Right ventricle myocardium inferior (tissue), 1 donor: ENCODE data around the gene FAM118A. TPM values are rescaled to one million over a fixed set of nuclear protein-coding genes. Genes with fewer than 3 reads are reported as not detected.
"Not testable (repeated sequence)": the region's sequence is repeated elsewhere in the genome, so short reads cannot be mapped to it uniquely, and the experiment has no call there.

Experiments
- ATAC-seq: fragments of 200-7000 bp; cut with Tn5 transposase; one replicate; pipeline ENCODE4 v1.9.1; 2020; ENCODE audit warnings: mild to moderate bottlenecking, moderate library complexity
- DNase-seq: peaks from one replicate; pipeline ENCODE4 v3.0.0; 2021; ENCODE audit errors: missing footprints
- intact Hi-C: fragments of 100-400 bp; cut with DNase I; formaldehyde crosslinking; loops from one replicate; pipeline ENCODE4 v1.11.0; 2022
- total RNA-seq: library from RNA; stranded (reverse); fragmentation: NEBNext Ultra II Directional; extraction: Animal tissue kit (Norgen Biotek cat#: 25700); gene quantifications from one replicate; pipeline ENCODE4 v1.2.1, GENCODE V29; 2021
- donor health status: DM: no; HTN: yes; CAD: no; lungs with severe emphysema.

FAM118A gene
- total RNA-seq, 1 donor from 2014 or later, result 18.7 TPM

DNA sequence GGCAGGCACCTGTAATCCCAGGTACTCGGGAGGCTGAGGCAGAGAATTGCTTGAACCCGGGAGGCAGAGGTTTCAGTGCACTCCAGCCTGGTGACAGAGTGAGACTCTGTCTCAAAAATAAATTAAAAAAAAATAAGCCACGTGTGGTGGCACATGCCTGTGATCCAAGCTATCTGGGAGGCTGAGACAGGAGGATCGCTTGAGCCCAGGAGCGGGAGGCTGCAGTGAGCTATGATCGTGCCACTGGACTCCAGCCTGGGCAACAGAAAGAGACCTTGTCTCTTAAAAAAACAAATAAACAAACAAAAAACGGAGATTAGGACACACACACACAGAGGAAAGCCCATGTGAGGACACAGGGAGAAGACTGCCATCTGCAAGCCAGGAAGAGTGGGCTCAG, 32.0 kb upstream of the FAM118A start:
- DNase-seq, ATAC-seq, intact Hi-C loops: not testable (repeated sequence)

DNA sequence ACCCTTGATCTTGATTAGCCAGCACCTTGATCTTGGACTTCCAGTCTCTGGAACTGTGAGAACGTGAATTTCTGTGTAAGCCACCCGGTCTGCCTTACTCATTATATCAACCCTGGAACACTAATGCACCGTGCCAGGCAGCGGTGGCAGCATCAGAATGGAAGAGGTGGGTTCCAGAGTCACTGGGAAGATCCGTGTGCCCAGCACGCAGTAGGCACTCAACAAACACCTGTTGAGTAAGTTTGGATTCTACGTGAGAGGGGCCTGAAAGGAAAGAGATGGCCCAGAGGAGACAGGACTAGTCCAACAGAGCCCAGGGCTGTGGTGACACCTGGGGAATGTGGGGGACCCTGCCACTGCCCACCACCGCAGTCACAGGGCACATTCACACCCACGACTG, 31.6 kb upstream of the FAM118A start:
- no peak for DNase-seq
- ATAC-seq, result no peak
- intact Hi-C loops, result no loop called here

DNA sequence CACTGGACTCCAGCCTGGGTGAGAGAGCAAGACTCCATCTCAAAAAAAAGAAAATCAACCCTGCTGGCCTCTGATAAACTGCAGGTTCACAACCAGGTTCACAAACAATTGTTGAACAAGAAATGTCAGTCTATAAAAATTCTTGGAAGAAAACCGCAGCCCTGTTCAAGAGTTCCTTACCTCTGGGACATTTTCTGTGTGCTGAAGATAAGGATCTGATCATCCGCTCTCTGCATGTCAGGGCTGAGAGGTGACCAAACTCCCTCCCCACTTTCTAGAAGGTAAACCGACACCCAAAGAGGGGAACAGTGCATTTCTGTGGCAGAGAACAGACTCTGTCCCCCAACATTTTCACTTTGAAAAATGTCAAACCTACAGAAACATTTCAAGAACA, 29.1 kb upstream of the FAM118A start:
- intact Hi-C loops, result no loop called here
- ATAC-seq, result no peak
- DNase-seq, result no peak

DNA sequence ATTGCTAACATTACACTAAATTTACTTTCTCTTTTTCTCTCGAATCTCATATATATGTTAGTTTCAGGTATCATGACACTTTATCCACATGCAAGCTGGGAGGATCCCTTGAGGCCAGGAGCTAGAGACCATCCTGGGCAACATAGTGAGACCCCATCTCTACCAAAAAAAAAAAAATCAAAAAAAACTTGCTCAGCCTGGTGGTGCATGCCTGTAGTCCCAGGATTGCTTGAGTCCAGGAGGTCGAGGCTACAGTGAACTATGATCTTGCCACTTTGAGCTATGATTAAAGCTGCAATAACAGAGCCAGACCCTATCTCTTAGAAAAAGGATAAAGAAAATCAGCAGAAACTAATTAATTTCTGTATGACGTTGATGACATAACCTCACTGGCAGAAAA, 28.7 kb upstream of the FAM118A start:
- ATAC-seq (no peak), DNase-seq (no peak)
- intact Hi-C loops, result no loop called here

DNA sequence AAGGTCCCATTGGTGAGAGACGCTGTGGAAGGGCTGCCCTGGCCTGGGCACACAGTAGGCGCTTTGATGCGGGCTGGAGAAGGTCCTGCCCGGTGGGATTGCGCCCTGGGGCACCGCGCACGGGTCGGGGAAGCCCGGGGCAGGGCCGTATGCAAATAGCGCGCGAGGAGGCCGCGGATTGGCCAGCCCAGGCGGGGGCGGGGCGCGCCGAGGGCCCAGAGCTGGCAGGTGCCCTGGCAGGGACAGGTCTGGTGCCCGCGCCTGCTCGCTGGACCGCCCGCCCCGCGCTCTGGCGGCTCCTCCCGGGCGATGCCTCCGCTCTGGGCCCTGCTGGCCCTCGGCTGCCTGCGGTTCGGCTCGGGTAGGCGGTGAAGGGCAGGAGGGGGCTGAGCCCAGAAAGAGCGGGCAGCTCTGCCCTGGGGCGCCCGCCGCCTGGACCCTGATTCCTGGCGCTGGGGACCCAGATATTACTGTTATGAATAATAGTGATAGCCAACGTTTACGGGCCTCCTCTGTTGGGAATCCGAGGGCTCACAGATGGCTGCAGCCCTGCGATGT, 24.9 kb upstream of the FAM118A start, which contains the start of gene UPK3A:
Gene UPK3A, plus strand, starts transcription at position 245 of the 558 bp plus-strand sequence. Its CDS starts 65 bp downstream, at position 310.
- intact Hi-C loops, result no loop called here

DNA sequence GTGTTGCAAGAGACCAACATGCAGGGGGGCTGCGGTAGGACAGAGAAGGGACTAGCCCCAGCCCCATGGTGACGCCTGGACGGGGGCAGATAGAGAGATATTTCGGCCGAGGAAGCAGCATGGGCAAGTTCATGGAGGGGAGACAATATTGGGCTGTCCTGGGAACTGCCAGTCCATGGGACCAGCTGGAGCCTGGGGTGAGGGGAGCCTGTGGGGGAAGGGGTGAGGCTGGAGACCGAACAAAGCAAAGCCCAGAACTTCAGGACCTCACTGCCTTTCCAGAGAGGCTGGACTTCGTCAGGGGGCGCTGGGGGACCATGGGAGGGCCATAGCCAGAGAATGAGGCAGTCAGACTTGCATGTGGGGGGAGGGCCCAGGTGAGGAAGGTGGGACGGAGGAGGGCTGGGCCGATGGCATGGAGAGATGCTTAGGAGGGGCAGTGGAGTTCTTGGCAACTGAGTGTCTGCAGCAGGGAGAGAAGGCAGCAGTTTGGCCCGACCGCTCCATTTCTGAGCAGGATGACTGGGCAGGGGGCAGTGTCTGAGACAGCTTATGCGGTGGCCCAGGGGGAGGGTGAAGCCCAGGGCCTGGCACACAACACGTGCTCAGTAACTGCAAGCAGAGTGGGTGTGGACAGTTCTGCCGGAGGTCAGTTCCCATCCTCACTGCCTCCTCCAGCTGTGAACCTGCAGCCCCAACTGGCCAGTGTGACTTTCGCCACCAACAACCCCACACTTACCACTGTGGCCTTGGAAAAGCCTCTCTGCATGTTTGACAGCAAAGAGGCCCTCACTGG, 24.3 kb upstream of the FAM118A start:
- peak; percentile 24 for ATAC-seq
- DNase-seq, result peak; percentile 68
- intact Hi-C loops, result no loop called here

More for the DNA sequence above, 24.9 kb upstream of the FAM118A start, which contains the start of gene UPK3A:
- ATAC-seq (peak; percentile 92), DNase-seq (peak; percentile 89)

DNA sequence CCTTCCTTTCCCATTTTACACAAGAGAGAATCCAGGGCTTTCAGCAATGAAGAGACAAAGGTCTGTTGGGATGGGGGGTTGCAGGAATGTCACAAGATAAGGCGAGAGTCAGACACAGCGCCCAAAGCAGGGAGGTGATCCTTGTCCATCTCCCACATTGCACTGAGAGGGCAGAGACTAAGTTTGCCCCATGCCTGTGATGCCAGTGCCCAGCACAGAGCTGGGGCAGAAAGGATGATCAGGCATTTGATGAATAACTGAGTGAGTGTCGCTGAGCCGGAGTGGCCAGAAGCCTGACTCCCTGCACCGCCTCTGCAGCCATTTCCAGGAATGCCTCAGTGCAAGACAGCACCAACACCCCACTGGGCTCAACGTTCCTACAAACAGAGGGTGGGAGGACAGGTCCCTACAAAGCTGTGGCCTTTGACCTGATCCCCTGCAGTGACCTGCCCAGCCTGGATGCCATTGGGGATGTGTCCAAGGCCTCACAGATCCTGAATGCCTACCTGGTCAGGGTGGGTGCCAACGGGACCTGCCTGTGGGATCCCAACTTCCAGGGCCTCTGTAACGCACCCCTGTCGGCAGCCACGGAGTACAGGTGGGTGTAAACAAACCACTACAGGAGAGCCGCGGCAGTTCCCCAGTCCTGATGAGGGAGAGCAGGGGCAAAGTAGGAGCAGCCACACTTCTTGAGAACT, 22.7 kb upstream of the FAM118A start:
- DNase-seq, result peak; percentile 61
- intact Hi-C loops, result no loop called here
- ATAC-seq, result no peak

DNA sequence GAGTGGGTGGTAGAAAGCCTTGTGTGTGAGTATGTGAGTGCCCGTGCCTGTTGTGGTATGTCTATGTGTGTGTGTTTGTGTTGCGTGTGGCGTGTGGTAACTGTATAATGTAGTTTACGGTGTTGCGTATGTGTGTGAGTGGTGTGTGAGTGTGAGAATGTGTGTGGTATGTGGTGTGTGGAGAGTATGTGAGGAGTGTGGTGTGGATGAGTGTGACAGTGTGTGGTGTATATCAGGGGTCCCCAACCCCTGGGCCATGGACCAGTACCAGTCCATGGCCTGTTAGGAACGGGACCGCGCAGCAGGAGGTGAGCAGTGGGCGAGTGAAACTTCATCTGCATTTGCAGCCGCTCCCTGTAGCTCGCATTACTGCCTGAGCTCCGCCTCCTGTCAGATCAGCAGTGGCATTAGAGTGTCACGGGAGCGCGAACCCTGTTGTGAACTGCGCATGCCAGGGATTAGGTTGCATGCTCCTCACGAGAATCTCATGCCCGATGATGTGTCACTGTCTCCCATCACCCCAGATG, 19.3 kb upstream of the FAM118A start:
- ATAC-seq (peak; percentile 51), DNase-seq (peak; percentile 59)
- intact Hi-C loops, result no loop called here

DNA sequence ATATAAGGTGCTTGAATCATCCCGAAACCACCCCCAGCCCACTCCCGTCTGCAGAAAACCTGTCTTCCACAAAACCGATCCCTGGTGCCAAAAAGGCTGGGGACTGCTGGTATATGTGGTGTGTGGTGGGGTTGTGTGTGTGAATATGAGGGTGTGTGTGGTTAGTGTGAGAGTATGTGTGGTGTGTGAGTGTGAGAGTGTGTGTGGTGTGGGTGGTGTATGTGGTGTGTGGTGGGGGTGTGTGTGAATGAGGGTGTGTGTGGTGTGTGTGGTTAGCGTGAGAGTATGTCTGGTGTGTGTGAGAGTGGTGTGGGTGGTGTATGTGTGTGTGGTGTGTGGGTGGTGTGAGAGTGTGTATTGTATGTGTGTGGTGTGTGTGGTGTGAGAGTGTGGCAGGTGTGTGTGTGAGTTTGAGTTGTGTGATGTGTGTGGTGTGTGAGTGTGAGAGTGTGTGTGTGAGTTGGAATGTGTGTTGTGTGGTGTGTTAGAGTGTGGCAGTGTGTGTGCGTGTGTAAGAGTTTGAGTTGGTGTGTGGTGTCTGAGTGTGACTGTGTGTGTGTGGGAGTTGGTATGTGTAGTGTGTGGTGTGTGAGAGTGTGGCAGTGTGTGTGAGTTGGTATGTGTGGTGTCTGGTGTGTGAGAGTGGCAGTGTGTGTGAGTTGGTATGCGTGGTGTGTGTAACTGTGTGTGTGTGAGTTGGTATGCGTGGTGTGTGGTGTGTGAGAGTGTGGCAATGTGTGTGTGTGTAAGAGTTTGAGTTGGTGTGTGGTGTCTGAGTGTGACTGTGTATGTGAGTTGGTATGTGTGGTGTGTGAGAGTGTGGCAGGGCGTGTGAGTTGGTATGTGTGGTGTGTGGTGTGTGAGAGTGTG, 18.4 kb upstream of the FAM118A start:
- DNase-seq (peak; percentile 30), ATAC-seq (no peak)
- intact Hi-C loops, result no loop called here

DNA sequence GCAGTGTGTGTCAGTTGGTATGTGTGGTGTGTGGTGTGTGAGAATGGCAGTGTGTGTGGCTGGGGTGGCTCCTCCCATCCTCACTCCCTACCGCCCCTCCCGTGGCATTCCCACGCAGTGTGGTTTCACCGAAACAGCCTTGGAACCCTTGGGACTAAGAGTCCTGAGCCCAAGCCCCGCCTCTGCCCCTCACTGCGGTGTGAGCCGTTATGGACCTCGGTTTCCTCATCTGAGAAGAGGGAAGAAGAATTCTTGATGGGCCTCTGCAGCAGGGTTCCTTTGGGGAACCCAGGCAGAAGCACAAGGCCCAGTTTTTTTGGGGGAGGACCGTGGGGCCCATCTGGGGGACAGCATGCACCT, 17.8 kb upstream of the FAM118A start:
- peak; percentile 55 for DNase-seq
- no peak for ATAC-seq
- intact Hi-C loops, result no loop called here

DNA sequence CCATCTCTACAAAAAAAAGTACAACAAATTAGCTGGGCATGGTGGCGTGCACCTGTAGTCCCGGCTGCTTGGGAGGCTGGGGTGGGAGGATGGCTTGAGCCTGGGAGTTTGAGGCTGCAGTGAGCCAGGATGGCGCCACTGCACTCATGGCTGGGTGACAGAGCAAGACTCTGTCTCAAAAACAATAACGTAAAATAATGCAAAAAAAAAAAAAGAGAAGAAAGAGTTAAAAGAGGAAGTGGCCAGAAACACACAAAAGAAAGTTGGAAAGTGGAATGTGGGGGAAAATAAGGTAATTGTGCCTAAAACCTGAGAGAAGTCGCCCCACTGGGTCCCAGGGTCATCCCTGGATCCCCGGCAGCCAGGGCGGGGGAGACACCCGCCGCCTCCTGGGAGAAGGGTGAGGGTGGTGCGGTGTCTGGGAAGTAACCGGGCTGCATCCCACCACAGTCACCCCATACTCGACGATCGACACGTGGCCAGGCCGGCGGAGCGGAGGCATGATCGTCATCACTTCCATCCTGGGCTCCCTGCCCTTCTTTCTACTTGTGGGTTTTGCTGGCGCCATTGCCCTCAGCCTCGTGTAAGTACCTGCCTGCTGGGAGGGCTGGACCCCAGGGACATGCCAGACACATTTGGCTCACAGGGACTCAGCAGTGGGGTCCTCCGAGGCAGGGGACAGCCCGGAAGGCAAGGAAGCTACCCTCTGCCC, 16.8 kb upstream of the FAM118A start:
- ATAC-seq (no peak), DNase-seq (peak; percentile 49)
- intact Hi-C loops, result no loop called here

DNA sequence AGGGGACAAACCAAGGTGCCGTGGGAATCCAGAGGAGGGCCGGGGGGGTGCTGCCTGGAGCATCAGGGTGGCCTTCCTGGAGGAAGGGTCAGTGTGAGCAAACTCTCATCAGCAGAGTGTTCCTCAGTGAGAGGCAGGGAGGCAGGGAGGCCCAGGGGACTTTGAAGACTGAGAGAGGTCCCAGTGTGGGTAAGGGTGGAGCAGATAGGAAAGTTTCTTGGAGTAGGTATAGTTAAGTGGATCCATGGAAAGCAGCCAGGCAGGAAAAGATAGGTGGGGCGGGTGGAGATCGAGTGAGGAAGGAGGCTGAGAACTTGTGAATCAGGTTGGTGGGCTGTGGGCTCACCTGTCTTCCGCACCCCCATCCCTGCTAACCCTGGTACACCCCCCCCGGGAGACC, 15.7 kb upstream of the FAM118A start:
- no peak for ATAC-seq
- intact Hi-C loops, result no loop called here

DNA sequence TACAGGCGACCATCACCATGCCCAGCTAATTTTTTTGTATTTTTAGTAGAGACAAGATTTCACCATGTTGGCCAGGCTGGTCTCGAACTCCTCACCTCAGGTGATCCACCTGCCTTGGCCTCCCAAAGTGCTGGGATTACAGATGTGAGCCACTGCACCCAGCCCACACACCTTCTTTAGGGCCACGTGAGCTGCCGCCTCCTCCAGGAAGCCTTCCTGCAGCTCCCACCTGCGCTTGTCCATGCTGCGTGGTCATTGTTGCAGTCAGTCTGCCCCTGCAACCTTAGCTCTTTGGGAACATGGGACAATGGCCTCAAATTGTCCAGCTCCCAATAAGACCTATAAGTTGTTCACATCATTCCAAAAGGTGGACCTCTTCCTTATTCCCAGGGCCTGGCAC, 14.7 kb upstream of the FAM118A start:
- ATAC-seq, intact Hi-C loops: not testable (repeated sequence)

More for the DNA sequence above, 15.7 kb upstream of the FAM118A start:
- DNase-seq, result peak; percentile 21

DNA sequence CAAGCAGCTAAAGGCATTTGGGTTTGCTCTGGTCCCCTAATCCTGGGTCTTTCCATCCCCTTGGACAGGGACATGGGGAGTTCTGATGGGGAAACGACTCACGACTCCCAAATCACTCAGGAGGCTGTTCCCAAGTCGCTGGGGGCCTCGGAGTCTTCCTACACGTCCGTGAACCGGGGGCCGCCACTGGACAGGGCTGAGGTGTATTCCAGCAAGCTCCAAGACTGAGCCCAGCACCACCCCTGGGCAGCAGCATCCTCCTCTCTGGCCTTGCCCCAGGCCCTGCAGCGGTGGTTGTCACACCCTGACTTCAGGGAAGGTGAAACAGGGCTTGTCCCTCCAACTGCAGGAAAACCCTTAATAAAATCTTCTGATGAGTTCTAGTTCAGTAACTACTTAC, 14.2 kb upstream of the FAM118A start:
- DNase-seq (peak; percentile 65), ATAC-seq (no peak)
- intact Hi-C loops, result no loop called here

More for the DNA sequence above, 14.7 kb upstream of the FAM118A start:
- DNase-seq, result peak; percentile 40

DNA sequence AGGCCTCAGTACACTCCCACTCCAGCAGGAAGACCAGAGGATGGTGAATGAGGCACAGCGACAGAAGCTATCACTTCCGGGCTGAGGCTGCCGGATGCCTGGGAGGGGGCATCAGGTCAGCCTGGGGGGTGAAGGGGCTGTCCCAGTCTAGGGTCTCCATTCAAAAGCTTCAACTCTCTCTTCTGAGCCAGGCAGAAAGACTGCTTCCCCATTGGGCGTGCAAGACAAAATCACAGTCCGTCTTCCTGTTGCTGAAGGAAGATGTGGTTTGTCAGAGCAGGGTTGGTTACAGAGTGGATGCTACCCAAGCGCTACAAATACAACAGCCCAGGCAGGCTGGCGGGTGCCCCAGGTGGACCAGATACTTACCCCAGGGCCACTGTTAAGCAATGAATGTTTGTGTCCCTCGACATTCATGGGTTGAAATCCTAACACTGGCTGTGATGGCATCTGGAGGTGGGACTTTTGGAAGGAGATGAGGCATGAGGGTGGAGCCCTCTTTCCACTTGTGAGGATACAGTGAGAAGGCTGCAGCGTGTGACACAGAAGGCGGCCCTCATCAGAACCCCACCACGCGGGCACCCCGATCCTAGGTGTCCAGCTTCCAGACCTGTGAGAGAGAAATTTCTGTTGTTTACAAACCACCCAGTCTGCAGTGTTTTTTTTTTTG, 13.0 kb upstream of the FAM118A start:
- intact Hi-C loops, result no loop called here
- DNase-seq (peak; percentile 30), ATAC-seq (no peak)

DNA sequence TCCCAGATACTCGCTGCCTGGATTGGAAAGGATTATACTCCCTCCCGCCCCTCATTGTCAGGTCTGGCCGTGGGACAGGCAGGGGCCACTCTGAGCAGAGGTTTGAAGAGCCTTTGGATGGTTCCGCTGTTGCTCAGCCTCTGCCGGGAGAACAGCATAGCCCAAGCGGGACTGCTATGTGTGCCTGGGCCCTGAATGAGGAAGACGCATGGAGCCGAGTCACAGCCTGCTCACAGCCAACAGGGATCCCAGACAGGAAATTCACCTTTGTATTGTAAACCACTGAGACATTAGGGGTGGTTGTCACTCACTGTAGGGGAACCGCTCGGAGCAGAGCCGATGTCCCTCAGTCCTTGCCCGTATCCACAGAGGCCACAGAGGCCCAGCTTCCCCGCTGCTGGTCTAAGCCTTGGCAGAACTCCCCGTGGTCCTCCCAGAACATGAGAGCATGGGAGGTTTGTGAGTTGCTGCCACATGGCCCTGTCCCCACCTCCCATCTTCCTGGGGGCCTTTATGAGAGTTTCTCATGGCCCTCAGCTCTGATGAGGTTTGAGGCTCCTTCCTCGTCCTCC, 10.7 kb upstream of the FAM118A start:
- no peak for ATAC-seq
- peak; percentile 45 for DNase-seq
- intact Hi-C loops, result no loop called here

DNA sequence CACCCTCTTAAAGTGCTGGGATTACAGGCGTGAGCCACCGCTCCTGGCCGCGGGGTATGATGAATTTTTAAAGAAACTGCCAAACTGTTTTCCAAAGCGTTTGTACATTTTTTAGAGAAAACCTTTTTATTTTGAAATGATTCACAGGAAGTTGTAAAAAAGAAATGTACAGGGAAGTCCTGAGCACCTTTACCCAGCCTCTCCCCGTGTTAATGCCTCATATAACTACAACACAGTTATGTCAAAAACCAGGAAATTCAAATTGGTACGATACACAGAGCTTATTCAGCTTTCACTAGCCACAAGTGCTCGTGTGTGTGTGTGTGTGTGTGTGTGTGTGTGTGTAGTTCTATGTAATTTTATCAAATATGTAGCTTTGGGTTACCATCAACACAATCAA, 7.0 kb upstream of the FAM118A start:
- no peak for ATAC-seq
- intact Hi-C loops, result no loop called here
- DNase-seq, result no peak
